Measurements from ENCODE around the gene LHX4. TPM values are rescaled to one million over a fixed set of nuclear protein-coding genes. Genes with fewer than 3 reads are reported as not detected.

The LHX4 gene
- total and polyA plus RNA-seq, 2 of the 8 experiments (the other 6 are each of a cell fraction or from before 2014, with no cell fraction given): 0.85 to 4.9 TPM

DNA sequence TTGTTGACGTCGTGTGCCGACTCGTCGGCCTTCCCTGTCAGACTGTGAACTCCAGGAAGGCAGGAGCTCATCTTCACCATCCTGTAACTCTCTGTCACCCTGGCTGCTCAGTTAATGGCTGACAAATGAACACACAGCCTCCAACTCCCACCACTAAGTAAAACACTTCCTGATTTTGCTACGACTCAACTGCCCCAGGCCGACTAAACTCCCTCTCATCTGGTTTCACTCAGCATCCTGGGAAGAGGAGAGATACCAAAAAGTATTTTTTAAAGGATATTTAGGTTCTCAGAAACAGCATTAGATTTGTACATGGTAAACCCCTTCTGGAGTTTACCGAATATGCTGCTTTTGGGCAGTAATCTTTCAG, 18.2 kb upstream of the LHX4 start (continued):
- TF ChIP-seq RFX5 (IDR thresholded peaks at IDR 0.05; ENCODE audit: borderline replicate concordance, low read depth, low read length): no peak
- TF ChIP-seq ZNF274 (IDR thresholded peaks at IDR 0.05; ENCODE audit: borderline replicate concordance, extremely low read depth, low read length): no peak

Data from H1 (cell line).